ENCODE data around the gene BMS1. TPM values are rescaled to one million over a fixed set of nuclear protein-coding genes. Genes with fewer than 3 reads are reported as not detected.
"Not testable (repeated sequence)": the region's sequence is repeated elsewhere in the genome, so short reads cannot be mapped to it uniquely, and the experiment has no call there.

Gene BMS1
- total RNA-seq, 6 experiments from 2014 or later, result 20.3 to 23.3 (median 22.7) TPM

DNA sequence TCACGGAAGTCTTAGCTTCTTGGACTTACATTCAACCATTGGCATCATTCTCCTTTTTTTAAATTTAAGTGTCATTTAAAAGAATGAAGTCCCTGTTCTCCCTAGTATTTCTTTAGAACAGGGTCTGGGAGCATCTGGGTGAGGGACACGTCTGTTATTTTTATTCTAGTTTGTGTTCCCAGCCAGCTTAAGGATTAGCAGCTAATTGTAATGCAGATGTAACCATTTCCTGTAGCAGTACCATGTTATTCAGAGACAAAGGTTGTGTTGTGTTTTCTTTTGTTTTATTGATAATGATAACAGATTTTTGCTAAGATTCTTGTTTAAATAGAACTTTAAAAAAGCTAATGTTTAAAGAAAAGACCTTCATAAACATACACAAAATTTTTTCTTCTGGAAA, 34.3 kb downstream of the BMS1 start:
- Mint-ChIP-seq H3K27me3 (ENCODE audit: insufficient read depth) (no peaks in the 10 kb centered on the region; the same call in 1 of the 2 replicates), H3K9me3 (peaks cover 13% of the 10 kb centered on the region), H3K27ac (no peak overlapping the region), H3K4me1 (ENCODE audit: low read depth) (no peaks in the 10 kb centered on the region), H3K36me3 (ENCODE audit: low read depth) (peaks cover 63% of the 10 kb centered on the region), H3K4me3 (no peak overlapping the region)
- no peak for DNase-seq
- TF ChIP-seq, protein P1, sequence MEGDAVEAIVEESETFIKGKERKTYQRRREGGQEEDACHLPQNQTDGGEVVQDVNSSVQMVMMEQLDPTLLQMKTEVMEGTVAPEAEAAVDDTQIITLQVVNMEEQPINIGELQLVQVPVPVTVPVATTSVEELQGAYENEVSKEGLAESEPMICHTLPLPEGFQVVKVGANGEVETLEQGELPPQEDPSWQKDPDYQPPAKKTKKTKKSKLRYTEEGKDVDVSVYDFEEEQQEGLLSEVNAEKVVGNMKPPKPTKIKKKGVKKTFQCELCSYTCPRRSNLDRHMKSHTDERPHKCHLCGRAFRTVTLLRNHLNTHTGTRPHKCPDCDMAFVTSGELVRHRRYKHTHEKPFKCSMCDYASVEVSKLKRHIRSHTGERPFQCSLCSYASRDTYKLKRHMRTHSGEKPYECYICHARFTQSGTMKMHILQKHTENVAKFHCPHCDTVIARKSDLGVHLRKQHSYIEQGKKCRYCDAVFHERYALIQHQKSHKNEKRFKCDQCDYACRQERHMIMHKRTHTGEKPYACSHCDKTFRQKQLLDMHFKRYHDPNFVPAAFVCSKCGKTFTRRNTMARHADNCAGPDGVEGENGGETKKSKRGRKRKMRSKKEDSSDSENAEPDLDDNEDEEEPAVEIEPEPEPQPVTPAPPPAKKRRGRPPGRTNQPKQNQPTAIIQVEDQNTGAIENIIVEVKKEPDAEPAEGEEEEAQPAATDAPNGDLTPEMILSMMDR (IDR thresholded peaks at IDR 0.05), result no peak

DNA sequence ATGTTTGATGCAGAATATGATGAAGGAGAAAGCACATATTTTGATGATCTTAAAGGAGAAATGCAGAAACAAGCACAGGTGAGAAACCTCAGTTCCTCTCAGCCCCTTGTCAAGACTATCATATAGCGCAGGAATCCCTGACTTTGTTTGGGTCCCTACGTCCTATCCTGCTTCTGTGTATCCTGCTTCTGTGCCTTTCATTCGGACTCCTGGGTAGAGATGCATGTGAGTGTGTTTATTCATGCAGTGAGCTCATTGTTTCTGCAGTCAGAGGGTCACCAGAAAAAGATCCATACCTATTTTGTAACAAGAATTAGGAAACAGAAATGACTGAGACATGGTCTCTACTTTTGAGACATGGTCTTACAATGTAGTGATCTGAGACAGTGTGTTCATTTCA, 34.8 kb downstream of the BMS1 start:
- H3K27me3 Mint-ChIP-seq (ENCODE audit: insufficient read depth); DNase-seq; H3K27ac Mint-ChIP-seq; H3K4me1 Mint-ChIP-seq (ENCODE audit: low read depth); H3K4me3 Mint-ChIP-seq: not testable (repeated sequence)
- Mint-ChIP-seq H3K9me3 (peaks cover 13% of the 10 kb centered on the region), H3K36me3 (ENCODE audit: low read depth) (peaks cover 60% of the 10 kb centered on the region)

DNA sequence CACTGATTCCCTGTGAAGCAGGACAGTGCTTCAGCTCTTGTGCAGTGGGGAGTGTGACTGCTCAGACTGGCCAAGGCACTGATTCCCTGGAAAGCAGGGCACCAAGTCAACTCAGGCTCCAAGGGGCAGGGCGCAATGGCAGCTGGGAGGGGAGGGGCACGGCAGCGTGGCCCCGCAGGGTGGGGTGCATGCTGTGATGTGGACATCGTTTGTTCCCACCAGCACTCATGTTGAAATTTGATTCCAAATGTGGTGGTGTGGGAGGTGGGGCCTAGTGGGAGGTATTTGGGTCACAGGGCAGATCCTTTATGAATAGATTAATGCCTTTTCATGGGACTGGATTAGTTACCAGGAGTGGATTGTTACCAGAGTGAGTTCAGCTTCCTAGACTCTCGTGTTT, 44.2 kb downstream of the BMS1 start:
- DNase-seq; H3K4me3 Mint-ChIP-seq; H3K9me3 Mint-ChIP-seq; H3K27me3 Mint-ChIP-seq (ENCODE audit: insufficient read depth); H3K27ac Mint-ChIP-seq; H3K4me1 Mint-ChIP-seq (ENCODE audit: low read depth): not testable (repeated sequence)
- peaks cover 50% of the 10 kb centered on the region for H3K36me3 Mint-ChIP-seq (ENCODE audit: low read depth)

DNA sequence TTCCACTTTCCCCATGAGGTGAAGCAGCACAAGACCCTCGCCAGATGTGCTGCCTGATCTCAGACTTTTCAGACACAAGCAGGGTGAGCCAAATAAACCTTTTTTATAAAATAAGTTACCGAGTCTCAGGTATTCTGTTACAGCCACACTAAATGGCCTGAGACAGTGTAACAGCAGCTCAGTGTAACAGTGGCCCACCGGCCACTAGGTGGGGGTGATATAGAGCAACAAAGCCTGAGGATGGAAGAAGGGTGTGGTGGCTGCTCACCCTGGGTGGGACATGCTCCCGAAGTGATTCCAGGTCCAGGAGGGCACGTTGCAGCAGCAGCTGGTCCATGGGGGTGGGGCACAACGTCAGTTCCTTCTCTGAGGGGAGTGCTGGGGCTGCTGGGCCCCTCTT, 44.6 kb downstream of the BMS1 start:
- H3K36me3 Mint-ChIP-seq (ENCODE audit: low read depth), result peaks cover 50% of the 10 kb centered on the region
- no peaks in the 10 kb centered on the region for H3K9me3 Mint-ChIP-seq
- H3K4me3 Mint-ChIP-seq, result no peak overlapping the region
- no peak for DNase-seq
- H3K27ac Mint-ChIP-seq, result no peak overlapping the region
- peaks cover 4% of the 10 kb centered on the region; the same call in 1 of the 2 replicates for H3K4me1 Mint-ChIP-seq (ENCODE audit: low read depth)
- TF ChIP-seq, protein P1 (IDR thresholded peaks at IDR 0.05), result peak; percentile 38
- no peaks in the 10 kb centered on the region for H3K27me3 Mint-ChIP-seq (ENCODE audit: insufficient read depth)

DNA sequence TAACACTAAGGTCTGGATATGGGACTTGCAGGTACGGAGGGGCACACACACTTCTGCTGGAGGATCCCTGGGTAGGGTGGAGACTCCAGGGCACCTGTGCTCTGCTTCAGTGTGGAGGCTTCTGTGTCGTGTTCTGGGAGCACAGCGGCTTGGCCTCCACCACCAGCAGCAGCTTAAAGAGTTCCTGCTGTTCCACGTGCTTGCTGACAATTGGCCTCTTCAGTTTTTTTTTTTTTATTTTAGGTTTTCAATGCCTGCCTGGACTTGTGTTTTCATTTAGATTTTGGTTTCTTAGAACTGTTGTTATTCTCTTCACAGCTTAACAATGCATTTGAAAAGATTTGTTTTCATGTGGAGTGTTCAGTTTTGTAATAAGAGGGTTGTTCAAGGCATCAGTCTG, 45.8 kb downstream of the BMS1 start:
- not testable (repeated sequence) for H3K27me3 Mint-ChIP-seq (ENCODE audit: insufficient read depth); DNase-seq; H3K4me1 Mint-ChIP-seq (ENCODE audit: low read depth); H3K9me3 Mint-ChIP-seq; H3K4me3 Mint-ChIP-seq; H3K27ac Mint-ChIP-seq
- H3K36me3 Mint-ChIP-seq (ENCODE audit: low read depth), result peaks cover 38% of the 10 kb centered on the region

DNA sequence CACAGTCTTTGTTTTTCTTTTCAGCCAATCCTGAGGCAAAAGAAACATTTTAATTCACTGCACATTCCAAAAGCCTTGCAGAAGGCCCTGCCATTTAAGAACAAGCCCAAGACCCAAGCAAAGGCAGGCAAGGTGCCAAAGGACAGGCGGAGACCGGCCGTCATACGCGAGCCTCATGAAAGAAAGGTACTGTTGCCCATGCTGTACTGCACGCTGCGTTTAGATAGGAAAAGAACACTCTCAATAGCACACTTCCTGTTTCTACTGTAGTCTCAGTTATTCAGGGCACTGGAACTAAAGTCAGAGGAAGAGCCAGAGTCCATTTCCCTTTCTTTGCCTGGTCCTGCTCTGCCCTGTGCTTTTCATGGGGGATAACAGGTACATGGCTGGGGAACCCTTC, 47.6 kb downstream of the BMS1 start:
- no peaks in the 10 kb centered on the region for H3K27me3 Mint-ChIP-seq (ENCODE audit: insufficient read depth)
- H3K4me3 Mint-ChIP-seq, result no peak overlapping the region
- TF ChIP-seq, protein P1 (IDR thresholded peaks at IDR 0.05), result no peak
- H3K36me3 Mint-ChIP-seq (ENCODE audit: low read depth), result peaks cover 24% of the 10 kb centered on the region
- no peak overlapping the region for H3K27ac Mint-ChIP-seq
- H3K4me1 Mint-ChIP-seq (ENCODE audit: low read depth), result peaks cover 4% of the 10 kb centered on the region; the same call in 1 of the 2 replicates
- DNase-seq, result no peak
- H3K9me3 Mint-ChIP-seq, result no peaks in the 10 kb centered on the region

DNA sequence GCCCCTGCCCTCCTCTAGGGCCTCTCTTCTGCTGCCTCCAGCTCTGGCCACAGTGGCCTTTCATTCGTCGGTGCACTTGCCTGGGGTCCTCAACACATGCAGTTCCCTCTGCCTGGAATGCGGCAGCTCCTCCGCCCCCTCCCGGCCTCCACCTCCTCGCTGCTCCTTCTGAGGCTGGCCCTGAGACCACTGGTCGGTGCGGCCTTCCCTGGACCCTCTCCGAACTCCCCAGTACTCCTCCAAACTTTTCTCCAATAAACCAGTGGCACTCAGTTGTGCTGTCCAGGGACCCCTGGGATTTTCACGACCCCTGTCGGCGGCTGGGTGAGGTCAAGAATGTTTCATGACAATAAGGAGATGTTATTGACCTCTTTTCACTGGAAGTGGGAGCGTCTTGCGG, 53.5 kb downstream of the BMS1 start:
- no peak overlapping the region for H3K4me3 Mint-ChIP-seq
- H3K36me3 Mint-ChIP-seq (ENCODE audit: low read depth), result peaks cover 6% of the 10 kb centered on the region; the same call in 1 of the 2 replicates
- no peak for DNase-seq
- TF ChIP-seq, protein P1 (IDR thresholded peaks at IDR 0.05), result no peak
- no peaks in the 10 kb centered on the region; the same call in 1 of the 2 replicates for H3K4me1 Mint-ChIP-seq (ENCODE audit: low read depth)
- H3K27me3 Mint-ChIP-seq (ENCODE audit: insufficient read depth), result peaks cover 7% of the 10 kb centered on the region
- H3K27ac Mint-ChIP-seq, result no peak overlapping the region
- H3K9me3 Mint-ChIP-seq, result no peaks in the 10 kb centered on the region
